Epithelial cell of proximal tubule (primary cell): ENCODE measurements around the gene LUZP2. TPM values are rescaled to one million over a fixed set of nuclear protein-coding genes. Genes with fewer than 3 reads are reported as not detected.
A peak's percentile ranks its signal among the peaks of the same experiment; 100 is the strongest.

Source experiments
- DNase-seq: peaks from one replicate; pipeline ENCODE4 v3.0.0-alpha.2; 2011; ENCODE audit warnings: low read depth
- H3K4me3 ChIP-seq: 2 replicates; pipeline ENCODE4 v1.5.1; 2011; ENCODE audit warnings: low read depth, mild to moderate bottlenecking, low read length
- total RNA-seq: library from RNA; depleted of rRNA; stranded (reverse); fragments of >200 nt; gene quantifications from 2 replicates; pipeline ENCODE4 v1.2.3, GENCODE V29; 2015
- TF ChIP-seq, protein P1 (sequence below): conservative IDR thresholded peaks from 2 replicates; pipeline ENCODE4 v1.5.1; 2012; ENCODE audit warnings: low read depth, mild to moderate bottlenecking, low read length

Gene LUZP2
- total RNA-seq, 1 donor from 2014 or later = 0.75 TPM

DNA sequence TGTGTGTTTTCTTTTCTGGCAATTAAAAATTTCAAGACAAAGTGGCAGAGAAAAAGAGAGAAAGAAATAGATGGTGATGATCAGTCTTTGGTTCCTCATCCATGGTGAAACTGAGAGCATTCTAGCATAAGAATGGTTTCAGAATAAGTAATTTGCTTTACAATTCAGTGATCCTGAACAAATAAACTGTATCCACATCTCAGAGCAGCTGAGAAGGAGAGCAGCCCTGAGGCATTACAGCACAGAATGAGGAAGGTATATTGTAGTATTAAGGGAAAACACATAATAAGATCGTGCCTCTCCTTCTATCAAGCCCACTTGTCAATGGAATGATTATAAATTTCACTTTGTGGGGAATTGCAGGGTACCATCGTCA is 17.4 kb downstream of the LUZP2 start:
- TF ChIP-seq, protein P1, sequence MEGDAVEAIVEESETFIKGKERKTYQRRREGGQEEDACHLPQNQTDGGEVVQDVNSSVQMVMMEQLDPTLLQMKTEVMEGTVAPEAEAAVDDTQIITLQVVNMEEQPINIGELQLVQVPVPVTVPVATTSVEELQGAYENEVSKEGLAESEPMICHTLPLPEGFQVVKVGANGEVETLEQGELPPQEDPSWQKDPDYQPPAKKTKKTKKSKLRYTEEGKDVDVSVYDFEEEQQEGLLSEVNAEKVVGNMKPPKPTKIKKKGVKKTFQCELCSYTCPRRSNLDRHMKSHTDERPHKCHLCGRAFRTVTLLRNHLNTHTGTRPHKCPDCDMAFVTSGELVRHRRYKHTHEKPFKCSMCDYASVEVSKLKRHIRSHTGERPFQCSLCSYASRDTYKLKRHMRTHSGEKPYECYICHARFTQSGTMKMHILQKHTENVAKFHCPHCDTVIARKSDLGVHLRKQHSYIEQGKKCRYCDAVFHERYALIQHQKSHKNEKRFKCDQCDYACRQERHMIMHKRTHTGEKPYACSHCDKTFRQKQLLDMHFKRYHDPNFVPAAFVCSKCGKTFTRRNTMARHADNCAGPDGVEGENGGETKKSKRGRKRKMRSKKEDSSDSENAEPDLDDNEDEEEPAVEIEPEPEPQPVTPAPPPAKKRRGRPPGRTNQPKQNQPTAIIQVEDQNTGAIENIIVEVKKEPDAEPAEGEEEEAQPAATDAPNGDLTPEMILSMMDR = no peak
- peak; percentile 42 for DNase-seq
- H3K4me3 ChIP-seq = no peak overlapping the region

GRCh38 chr11:24515632-24516031 is 18.8 kb downstream of the LUZP2 start:
- DNase-seq = no peak
- TF ChIP-seq, protein P1 = no peak
- H3K4me3 ChIP-seq = no peak overlapping the region

- TF ChIP-seq, protein P1 = no peak
- DNase-seq = no peak
These were observed 19.8 kb downstream of the LUZP2 start for GRCh38 chr11:24516638-24517037.

DNA sequence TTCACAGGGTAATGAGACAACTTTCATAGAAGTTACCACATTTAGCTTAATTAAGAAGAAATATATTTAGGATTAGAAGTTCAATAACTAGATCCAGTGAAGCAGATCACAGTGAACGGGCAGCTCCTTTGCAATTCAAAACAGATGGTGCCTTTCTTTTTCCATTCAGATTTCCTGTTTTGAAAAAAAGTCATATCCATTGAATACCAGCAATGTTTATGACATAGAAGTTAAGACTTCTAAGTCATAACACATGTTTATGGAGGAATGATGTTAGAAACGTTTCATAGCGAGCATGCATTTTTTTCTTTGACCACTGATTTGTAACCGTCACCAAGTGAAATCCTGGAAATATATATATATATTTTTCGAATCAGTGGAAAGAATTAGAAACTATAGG is 24.7 kb downstream of the LUZP2 start:
- no peak overlapping the region for H3K4me3 ChIP-seq
- TF ChIP-seq, protein P1 = no peak
- DNase-seq = no peak

More at GRCh38 chr11:24516638-24517037, 19.8 kb downstream of the LUZP2 start:
- H3K4me3 ChIP-seq = no peak overlapping the region

DNA sequence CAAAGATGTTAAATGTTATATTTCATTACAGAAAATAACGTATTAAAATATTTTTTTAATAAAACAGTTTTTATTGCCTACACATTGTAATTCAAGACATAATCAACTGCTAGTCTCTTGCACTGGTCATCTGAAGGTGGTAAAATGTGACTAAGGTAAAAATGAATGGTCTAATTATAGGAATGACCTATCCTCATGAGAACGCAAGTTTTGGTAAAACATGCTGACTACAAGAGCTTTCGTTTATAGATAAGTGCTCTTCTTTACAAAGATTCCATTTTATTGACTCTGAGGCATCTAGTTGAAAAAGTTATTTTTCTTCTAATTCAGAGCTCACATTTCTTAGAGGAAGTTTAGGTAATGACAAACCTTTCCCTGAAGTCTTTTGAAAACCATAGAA is 27.3 kb downstream of the LUZP2 start:
- no peak overlapping the region for H3K4me3 ChIP-seq
- TF ChIP-seq, protein P1 = no peak
- DNase-seq = no peak

GRCh38 chr11:24531528-24531927 is 34.7 kb downstream of the LUZP2 start:
- no peak for DNase-seq
- H3K4me3 ChIP-seq = no peak overlapping the region
- TF ChIP-seq, protein P1 = no peak

- DNase-seq = no peak
- TF ChIP-seq, protein P1 = no peak
These were observed 46.9 kb downstream of the LUZP2 start for GRCh38 chr11:24543771-24544170.

More at GRCh38 chr11:24543771-24544170, 46.9 kb downstream of the LUZP2 start:
- no peak overlapping the region for H3K4me3 ChIP-seq
